ENCODE results near the gene CNTNAP2.
"Not testable (repeated sequence)": the region's sequence is repeated elsewhere in the genome, so short reads cannot be mapped to it uniquely, and the experiment has no call there.

Gene CNTNAP2

DNA sequence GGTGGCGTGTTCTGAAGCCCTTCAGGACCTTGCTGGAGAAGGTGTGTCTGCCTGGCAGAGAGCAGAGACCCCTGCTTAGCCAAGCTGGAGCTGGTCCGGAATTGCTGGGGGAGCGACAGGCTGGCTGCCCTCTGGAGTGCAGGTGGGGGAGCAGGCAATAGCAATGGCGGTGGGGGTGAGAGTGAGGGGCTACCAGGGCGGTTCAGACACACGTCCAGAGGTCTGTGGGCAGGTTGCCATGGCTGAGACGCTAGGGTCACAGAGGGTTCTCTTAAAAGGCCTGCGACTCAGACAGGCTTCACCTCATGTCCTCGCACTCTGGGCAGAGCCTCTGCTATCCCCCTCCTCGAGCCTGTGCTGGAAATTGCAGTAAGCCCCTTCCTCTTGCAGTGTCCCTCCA lies 2144.9 kb downstream of the CNTNAP2 start:
- no peak for DNase-seq

DNA sequence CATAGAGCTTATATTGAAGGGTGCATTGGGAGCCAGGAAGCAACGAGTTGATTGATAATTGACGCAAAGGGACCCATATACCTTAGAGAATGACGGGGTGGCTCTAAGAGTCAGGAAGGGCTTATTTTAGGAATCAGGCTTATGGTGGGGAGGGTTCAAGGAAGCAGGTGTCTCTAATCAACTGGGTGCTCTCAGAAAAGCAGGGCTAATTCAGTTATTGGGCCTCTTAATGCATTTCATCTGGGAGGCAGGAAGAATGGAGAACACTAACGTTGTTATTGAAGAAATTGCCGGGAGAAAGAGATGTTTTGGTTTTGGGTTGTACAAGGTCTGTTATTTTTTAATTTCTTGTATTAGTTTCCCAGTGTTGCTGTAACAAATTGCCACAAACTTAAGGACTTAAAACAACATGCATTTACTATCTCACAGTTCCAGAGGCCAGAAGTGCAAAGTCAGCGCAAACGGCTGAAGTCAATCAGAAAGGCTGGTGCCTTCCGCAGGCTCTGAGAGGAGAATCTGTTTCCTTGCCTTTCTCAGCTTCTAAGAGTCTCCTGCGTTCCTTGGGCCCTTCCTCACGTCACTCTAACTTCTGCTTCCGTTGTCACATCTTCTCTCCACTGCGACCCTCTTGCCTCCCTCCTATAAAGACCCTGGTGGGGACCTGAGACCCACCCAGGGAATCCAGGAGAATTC lies 2145.5 kb downstream of the CNTNAP2 start:
- peak; percentile 25 for DNase-seq

DNA sequence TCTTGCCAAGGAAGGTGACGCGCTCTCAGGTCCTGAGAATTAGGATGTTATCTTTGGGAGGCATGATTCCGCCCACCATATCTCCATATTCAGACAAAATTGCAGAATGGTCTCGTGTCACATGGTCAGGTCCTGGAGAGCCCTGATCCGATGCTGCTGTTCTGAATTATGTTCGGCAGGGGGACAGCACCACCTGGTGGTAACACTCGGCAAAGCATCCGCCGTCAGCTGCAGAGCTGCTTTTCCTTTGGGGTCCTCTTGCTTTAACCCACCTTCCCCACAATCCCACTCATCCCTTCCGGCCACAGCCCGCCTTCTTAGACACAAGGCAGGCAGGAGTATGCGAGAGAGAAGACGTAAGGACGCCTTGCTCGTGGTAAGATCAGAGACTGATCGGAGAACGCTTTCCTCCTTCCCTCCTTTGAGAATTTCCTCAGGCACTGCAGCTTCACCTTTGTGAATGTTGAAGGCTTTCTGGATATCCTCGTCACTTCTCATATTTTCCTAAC lies 2146.2 kb downstream of the CNTNAP2 start:
- DNase-seq, result peak; percentile 66

DNA sequence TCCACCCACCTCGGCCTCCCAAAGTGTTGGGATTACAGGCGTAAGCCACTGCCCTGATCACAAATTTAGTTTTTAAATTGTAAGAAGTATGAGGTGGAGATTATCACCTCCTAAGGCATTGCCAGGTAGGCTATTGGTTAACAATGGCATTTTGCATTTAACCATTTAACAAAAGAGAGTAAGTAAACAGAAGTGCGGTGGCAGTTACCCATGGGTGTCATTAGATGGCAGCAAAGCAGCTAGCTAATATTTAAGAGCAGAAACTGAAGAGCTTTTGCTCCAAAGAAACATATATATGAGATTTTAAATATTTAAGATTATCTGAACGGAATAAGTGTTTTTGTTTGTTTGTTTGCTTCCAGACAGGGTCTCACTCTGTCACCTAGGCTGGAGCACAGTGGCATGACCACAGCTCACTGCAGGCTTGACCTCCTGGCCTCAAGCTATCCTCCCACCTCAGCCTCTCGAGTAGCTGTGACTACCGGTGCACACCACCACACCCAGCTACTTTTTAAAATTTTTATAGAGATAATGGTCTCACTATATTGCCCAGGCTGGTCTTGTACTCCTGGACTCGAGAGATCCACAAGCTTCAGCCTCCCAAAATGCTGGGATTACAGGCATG lies 2148.4 kb downstream of the CNTNAP2 start:
- DNase-seq, result peak; percentile 51

DNA sequence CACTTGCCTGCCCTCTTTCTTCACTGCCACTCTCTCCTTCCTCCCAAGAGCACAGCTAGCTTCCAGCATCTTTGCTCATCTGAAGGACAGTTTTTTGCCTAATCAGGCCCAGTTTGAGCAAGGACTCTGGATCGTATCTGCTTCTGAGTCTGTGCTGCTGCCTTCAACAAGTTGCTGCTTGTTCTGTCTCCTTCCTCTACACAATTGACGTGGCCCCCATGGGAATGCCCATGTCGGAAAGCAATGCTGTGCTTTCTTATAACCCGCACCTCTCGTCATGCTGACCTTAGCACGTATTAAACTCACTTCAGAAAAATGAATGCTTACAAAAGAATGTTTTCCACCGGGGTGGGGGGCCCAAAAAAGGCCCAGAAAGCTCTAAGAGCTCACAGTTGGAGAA lies 2149.3 kb downstream of the CNTNAP2 start:
- no peak for DNase-seq

DNA sequence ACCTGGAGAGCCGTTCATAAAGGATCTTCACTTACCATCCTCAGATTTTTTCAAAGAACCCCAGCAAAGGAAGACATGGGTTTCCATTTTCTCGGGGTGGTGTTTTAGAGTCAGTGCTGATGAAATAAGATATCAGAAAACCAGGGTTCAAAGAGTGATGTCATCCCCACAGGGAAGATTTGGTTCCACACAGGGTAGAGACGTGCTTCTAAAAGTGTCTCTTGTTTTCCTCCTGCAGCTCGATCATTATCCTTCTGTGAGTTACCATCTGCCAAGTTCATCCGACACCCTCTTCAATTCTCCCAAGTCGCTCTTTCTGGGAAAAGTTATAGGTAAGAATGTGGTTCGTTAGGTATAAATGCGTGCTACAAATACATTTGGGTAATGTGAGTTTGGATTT lies 2150.2 kb downstream of the CNTNAP2 start:
- no peak for DNase-seq

DNA sequence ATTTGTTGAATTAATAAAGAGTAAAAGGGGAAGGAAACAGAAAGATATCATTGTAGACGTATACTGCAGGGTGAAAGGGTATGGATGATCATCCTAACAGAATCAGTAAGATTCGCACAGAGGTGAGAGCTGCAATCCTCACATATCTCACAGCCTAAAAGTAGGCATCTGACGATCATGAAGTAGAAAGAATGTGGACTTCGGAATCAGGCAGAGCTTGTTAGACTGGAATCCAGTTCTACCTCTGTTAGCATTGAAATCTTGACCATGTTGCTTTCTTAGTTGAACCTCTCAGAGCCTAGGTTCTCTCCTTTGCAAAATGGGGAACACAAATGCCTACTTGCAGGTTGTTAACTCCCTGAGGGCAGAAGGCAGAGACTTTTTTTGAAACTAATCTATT lies 2154.0 kb downstream of the CNTNAP2 start:
- DNase-seq, result no peak

DNA sequence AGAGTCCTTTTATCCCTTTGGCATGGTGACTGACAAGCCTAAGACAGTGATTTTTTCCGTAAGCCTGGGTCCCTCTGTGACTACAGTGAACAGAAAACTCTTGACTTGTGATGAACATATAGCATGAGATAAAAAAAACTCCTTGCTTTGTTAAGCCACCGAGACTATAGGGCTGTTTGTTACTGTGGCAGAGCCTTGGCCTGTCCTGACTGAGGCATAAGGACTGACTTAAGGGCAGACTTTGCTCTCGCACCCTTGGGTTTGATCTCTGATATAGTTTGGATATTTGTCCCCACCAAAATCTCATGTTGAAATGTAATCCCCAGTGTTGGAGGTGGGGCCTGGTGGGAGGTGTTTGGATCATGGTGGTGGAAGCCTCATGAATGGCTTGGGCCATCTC lies 2157.5 kb downstream of the CNTNAP2 start:
- DNase-seq, result no peak

DNA sequence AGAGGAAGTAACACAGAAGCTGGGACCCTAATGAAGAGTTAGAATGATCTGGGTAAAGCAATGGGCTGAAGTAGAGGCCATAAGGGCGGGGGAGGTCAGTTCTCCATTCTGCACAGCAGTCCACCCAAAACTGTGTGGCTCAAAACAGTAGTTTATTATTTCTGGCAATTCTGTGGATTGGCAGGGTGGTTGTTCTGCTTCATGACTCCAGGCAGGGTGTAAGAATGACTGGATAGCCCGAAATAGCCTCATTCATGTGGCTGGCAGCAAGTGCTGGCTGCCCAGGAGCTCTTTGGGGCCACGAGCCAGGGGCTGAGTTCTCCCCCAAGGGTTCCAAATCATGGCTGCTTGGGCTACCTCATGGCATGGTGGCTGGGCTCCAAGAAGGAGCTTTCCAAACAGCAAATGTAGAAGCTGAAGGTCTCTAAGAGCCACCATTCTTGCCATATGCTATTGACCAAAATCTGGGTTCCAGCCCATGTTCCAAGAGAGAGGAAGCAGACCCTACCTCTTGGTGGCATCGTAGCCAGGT lies 2158.8 kb downstream of the CNTNAP2 start:
- no peak for DNase-seq

DNA sequence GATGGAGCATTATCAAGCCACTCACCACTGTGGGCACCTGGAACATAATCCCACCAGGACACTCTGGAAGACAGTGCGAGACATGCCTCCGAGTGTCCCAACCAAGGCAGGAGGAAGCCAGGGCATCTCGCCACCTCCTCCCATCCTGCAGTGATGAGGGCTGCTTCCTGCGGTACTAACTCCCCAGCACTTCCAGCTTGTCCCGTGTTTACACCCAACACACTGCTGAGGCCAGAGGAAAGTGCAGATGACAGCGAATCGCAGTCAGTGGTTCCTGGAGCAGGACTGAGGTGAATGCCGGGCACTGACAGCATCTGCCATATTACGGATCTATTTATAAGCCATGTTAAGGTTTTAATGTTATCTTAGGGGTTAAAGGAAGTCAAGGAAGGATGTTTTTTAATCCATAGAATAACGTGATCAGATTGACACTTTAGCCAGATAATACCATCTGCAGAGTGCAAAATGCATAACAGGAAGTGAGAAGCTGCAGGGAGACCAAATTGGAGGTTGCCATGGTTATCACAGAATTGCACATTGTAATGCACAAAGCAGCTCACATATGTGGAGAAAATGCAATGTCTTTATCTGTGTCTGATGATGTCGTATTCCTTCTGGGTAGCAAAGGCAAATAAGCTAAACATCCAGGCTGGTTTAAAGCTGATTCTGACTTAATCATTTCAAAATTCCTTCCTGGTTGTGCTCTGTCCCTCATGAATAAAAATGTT lies 2159.9 kb downstream of the CNTNAP2 start:
- DNase-seq, result no peak

DNA sequence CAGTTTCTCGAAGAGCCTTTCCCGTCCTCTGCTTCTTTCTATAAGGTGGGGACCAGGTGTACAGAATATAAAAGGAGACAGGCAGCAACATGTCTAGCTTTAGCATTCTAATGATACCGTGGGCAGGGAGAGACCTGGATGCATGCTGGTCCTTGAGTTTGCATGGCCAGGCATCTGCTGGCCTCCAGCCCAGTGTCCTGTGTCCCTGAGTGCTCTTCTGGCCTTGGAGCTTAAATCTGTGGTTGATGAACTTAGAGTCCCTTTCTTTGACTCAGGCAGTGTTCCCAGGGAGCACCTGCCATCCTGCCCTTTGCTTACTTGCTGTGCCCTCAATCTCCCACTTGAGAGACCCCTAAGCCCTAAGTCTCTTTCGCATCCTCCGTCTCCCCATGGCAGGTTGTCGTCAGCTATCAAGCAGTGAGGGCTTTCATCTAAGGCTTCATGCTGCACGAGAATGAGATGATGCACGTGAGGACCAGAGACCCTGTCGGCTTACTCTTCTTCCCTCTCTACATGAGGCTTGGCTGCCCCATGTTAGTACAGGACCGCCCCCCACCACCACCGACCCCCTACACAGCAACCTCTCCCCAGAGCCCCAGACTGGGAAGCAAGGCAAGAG lies 2160.6 kb downstream of the CNTNAP2 start:
- DNase-seq, result no peak

DNA sequence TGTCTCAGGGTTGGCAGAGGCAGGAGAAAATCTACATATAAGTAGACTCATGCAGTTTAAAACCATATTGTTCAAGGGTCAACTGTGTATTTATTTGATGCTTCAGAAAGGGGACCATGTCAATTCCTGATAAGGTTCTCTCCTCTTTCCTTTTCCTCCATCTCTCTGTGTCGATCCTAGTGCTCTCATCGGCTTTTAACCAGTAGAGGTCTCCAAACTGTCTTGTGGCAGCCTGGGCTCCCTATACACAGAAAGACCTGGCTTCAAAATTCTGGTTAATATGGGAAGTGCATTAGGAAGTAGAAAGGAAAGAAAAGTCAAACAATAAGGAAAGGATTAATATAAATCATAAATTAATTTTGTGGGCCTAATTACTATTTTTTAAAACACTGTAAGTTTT lies 2169.5 kb downstream of the CNTNAP2 start:
- peak; percentile 38 for DNase-seq

DNA sequence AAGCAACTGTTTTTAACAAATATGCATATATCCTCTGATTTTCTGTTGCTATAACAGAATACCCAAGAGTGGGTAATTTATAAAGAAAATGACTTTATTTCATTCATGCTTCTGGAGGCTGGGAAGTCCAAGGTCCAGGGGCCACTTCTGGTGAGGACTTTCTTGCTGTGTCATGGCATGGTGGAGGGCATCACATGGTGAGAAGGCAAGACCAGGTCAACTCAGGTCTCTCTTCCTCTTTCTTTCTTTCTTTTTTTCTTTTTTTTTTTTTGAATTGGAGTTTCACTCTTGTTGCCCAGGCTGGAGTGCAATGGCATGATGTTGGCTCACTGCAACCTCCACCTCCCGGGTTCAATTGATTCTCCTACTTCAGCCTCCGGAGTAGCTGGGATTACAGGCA lies 2170.9 kb downstream of the CNTNAP2 start:
- DNase-seq, result no peak

DNA sequence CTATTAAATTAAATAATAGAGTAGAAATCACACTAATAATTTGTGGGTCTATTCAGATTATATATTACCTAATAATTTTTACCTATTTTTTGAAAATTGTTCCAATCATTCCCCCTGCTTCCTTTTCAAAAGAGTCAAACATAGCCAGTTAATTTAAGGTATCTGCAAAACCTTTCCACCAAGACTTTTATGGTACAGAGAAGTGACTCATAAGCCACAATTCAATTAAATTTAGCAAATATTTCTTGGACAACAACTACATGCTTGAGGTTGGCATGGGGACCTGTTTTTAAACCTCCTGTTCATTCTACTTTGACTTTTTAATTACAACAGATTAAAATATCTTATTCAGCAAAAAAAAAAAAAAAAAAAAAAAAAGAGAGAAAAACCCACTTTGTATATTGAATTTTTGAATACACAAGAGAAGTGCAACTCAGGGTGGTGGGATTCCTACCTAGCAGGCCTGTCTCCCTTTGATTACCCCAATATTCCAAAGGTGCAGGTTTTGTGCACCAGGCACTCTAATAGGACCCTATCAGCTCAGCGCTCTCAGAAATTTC lies 2172.1 kb downstream of the CNTNAP2 start:
- no peak for DNase-seq

DNA sequence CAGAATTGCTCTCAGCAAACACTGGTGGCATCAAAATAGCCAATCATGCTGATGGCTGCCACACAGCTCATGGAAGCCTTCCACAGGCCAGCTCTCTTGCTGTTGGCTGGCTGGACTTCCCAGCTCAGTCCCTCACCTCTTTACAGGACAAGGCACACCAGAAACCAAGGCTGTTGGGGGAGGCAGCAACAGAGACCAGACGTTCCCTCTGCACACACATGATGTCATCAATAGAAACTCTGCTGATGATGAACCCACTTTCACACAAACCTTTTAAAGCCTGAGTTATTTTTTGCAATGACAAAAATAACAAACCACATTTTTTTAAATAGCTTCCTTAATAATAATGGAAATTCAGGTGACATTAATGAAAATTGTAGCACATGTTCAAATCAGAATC lies 2173.0 kb downstream of the CNTNAP2 start:
- no peak for DNase-seq

DNA sequence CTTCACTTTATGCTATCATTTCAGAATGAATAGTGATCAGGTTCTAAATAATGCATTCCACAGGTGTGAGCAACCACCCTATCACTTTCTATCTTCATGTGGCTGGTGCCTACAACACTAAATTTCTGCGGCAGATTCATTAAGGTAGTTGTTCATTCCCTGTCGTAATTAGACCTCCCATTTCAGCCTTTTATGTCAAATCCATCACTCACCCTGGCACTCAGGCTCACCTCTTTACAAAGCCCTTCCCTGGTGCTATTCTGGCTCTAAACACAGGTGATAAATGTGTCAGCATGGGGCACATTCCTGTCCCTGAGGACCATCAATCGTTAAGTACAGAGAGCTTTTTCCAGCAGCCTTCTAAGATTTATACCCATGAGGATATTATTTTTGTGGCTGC lies 2173.9 kb downstream of the CNTNAP2 start:
- no peak for DNase-seq

DNA sequence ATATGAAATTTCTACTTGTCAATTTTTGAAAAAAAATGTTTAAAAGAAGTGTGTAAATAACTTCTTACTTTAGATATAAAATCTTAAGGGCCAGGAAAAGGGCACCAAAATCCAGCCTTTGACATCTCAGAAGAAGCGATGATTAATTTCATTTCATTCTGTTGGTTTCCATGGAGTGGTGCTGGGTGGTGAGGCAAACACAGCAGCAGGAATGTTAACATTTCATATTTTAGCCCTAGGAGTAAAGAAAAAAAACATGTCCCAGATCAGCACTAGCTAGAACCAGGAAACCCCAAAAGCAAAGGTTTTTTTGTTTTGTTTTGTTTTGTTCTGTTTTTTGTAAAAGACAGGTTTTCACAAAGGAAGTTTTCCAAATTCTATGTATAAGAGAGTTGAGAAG lies 2175.2 kb downstream of the CNTNAP2 start:
- no peak for DNase-seq

DNA sequence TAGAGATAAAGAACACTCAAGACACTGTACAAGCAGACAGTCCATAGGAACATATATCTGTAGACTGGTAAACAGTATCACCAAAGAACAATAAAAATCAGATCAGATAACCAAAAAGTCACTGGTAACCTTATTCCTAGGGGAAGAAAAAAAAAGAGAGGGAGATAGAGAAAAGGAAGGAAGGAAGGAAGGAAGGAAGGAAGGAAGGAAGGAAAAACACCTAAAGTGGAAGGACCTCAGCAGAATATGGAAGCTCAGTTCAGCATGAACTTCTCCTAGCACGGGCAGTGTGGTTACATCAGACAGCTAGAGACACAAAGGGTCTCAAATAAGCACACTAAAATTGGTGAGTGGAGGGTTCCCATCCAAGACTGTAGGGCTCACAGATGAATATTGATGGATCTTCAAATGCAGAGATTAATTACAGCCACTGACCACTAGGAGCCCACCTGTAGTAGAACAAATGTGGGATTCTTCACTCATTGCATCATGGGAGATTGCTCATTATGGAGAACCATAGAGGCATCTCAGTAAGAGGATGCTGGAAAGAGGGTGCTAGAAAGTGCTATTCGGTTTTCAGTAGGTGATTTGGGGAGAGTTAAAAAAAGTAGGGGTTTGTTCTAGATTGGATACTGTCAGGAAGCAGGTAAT lies 2180.5 kb downstream of the CNTNAP2 start:
- DNase-seq, result no peak

DNA sequence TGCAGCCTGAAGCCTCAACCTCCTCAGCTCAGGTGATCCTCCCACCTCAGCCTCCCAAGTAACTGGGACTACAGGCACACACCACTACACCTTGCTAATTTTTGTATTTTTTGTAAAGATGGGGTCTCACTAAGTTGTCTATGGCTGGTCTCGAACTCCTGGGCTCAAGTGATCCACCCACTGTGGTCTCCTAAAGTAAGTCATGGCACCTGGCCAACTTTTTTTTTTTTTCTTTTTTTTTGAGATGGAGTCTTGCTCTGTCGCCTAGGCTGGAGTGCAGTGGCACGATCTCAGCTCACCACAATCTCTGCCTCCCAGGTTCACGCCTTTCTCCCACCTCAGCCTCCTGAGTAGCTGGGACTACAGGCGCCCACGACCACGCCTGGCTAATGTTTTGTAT lies 2182.2 kb downstream of the CNTNAP2 start:
- DNase-seq, result not testable (repeated sequence)

DNA sequence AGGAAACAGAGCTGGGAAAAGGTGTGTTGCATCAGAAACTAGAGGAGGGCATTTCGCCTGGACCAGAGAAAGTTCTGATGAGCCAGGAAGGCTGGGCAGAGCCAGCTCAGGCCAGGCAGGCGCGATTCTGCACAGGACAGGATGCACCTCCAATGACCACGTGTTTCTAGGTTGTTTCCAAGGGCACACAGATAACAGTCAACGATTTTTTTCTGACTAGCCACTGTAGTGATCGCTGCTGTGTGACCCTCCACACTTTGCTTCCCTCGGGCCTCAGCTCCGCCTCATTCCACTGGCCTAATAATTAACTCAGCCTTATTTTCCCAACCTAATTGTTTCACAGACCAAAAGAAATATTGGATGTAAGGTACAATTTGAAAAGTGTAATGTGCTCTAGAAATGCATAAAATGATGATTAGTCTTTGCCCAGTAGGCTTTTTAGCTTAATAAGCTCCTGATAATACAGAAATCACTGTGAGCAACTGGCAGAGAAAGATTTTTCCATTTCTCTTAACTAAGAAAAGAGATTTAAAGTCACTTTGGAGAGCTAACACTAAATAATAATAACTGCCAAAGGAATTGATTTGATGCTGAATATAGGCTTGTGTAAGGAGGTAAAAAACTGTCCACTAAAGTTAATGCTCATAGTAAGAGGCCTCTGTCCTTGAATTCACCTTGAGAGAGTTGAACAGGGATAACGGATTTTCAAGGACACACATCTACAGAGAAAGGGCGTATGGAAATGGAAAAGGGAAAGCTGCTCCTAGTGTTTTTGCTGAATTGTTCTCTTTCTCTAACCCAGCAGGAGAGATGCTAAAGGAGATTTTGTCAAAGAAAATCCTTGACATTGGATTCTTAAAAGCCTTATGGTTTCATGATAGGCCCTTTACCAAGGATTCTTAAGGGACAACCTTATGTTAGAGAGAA lies 2183.0 kb downstream of the CNTNAP2 start:
- no peak for DNase-seq

DNA sequence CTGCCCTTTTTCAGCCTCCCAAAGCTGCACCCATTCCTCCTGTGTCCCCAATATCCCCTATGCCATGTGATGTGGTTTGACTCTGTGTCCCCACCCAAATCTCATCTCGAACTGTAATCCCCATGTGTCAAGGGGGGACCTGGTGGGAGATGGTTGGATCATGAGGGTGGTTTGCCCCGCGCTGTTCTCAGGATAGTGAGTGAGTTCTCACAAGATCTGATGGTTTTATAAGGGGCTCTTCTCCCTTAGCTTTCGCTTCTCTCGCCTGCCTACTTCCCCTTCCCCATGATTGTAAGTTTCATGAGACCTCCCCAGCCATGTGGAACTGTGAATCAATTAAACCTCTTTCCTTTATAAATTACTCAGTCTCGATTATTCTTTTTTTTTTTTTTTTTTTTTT lies 2185.8 kb downstream of the CNTNAP2 start:
- DNase-seq, result not testable (repeated sequence)

All from hematopoietic multipotent progenitor cell treated with erythropoietin and hydrocortisone succinate and interleukin-3 and kit ligand, for 8 days (in vitro differentiated cells).